Breast epithelium (tissue), 4 donors: ENCODE measurements around the gene AMOTL1. TPM values are rescaled to one million over a fixed set of nuclear protein-coding genes. Genes with fewer than 3 reads are reported as not detected.
A peak's percentile ranks its signal among the peaks of the same experiment; 100 is the strongest.

Experiments
- DNase-seq, 2 donors: peaks; one replicate each; pipeline ENCODE4 v3.0.0-alpha.2; 2019; ENCODE audit warnings: low spot score in 2 of 2
- H3K27ac ChIP-seq, 2 donors: fragments of 200-600 bp; sonication (generic) in 1 of 2; one replicate each; pipeline ENCODE4 v1.5.1; 2016 to 2019; ENCODE audit warnings: mild to moderate bottlenecking in 1 of 2
- H3K27me3 ChIP-seq, 2 donors: fragments of 200-600 bp; sonication (generic) in 1 of 2; one replicate each; pipeline versions ENCODE4 v1.5.1 to v1.6.0; 2017 to 2019; ENCODE audit warnings: control low read depth in 1 of 2, mild to moderate bottlenecking in 1 of 2
- H3K36me3 ChIP-seq: fragments of 200-600 bp; one replicate; pipeline ENCODE4 v1.5.1; 2019
- H3K4me1 ChIP-seq, 2 donors: fragments of 200-600 bp; sonication (generic); one replicate each; pipeline ENCODE4 v1.5.1; 2016 to 2019; ENCODE audit warnings: control low read depth in 1 of 2
- H3K4me3 ChIP-seq, 3 donors: fragments of 200-600 bp; sonication (generic); 1 replicate in 2 of 3; 2 replicates in 1 of 3; pipeline ENCODE4 v1.5.1; 2016 to 2019; ENCODE audit warnings: mild to moderate bottlenecking in 3 of 3, moderate library complexity in 2 of 3
- H3K9me3 ChIP-seq, 2 donors: fragments of 200-600 bp; sonication (generic) in 1 of 2; one replicate each; pipeline ENCODE4 v1.5.1; 2016 to 2019; ENCODE audit warnings: control low read depth in 1 of 2
- CTCF ChIP-seq, 3 donors: fragments of 450-650 bp; IDR thresholded peaks; one replicate each; pipeline ENCODE4 v1.5.1; 2016 to 2017; ENCODE audit warnings: antibody characterized with exemption in 3 of 3, mild to moderate bottlenecking in 3 of 3, moderate library complexity in 3 of 3
- POLR2A ChIP-seq: fragments of 450-650 bp; IDR thresholded peaks from one replicate; pipeline ENCODE4 v1.6.1; 2016; ENCODE audit warnings: antibody characterized with exemption, mild to moderate bottlenecking, moderate library complexity
- POLR2AphosphoS5 ChIP-seq, 3 donors: sonication (generic); formaldehyde crosslinking; IDR thresholded peaks; one replicate each; pipeline ENCODE4 v1.6.1; 2017; ENCODE audit warnings: antibody characterized with exemption in 3 of 3
- intact Hi-C: fragments of 100-400 bp; cut with DNase I; formaldehyde crosslinking; loops from one replicate; pipeline ENCODE4 v1.15.1; 2023; ENCODE audit warnings: low total_unique reads
- total RNA-seq, 3 donors: library from RNA; depleted of rRNA; stranded (reverse); fragments of >200 nt; gene quantifications; one replicate each; pipeline ENCODE4 v1.1.0, GENCODE V29; 2016

Gene AMOTL1
- total RNA-seq, 3 donors from 2014 or later: 35.5 to 41.4 (median 39.0) TPM

GRCh38 chr11:94869186-94869585 is 101.0 kb downstream of the AMOTL1 start:
- no peaks in the 10 kb centered on the region for H3K36me3 ChIP-seq
- TF ChIP-seq POLR2A (no peak), POLR2AphosphoS5 (IDR thresholded peaks at IDR 0.05) (no peak), CTCF (IDR thresholded peaks at IDR 0.05) (no peak)

GRCh38 chr11:94870422-94870821 is 102.3 kb downstream of the AMOTL1 start:
- H3K27ac ChIP-seq: no peak overlapping the region
- H3K4me3 ChIP-seq: no peak overlapping the region
- TF ChIP-seq POLR2A (no peak), POLR2AphosphoS5 (IDR thresholded peaks at IDR 0.05) (no peak), CTCF (IDR thresholded peaks at IDR 0.05) (no peak)
- intact Hi-C loops: no loop called here
- H3K27me3 ChIP-seq: no peaks in the 10 kb centered on the region
- no peak for DNase-seq
- no peaks in the 10 kb centered on the region for H3K9me3 ChIP-seq
- H3K36me3 ChIP-seq: no peaks in the 10 kb centered on the region
- H3K4me1 ChIP-seq: no peaks in the 10 kb centered on the region

More at GRCh38 chr11:94869186-94869585, 101.0 kb downstream of the AMOTL1 start:
- Histone ChIP-seq H3K4me1 (no peaks in the 10 kb centered on the region), H3K9me3 (no peaks in the 10 kb centered on the region), H3K27ac (no peak overlapping the region), H3K4me3 (no peak overlapping the region), H3K27me3 (no peaks in the 10 kb centered on the region)
- intact Hi-C loops: no loop called here
- no peak for DNase-seq

DNA sequence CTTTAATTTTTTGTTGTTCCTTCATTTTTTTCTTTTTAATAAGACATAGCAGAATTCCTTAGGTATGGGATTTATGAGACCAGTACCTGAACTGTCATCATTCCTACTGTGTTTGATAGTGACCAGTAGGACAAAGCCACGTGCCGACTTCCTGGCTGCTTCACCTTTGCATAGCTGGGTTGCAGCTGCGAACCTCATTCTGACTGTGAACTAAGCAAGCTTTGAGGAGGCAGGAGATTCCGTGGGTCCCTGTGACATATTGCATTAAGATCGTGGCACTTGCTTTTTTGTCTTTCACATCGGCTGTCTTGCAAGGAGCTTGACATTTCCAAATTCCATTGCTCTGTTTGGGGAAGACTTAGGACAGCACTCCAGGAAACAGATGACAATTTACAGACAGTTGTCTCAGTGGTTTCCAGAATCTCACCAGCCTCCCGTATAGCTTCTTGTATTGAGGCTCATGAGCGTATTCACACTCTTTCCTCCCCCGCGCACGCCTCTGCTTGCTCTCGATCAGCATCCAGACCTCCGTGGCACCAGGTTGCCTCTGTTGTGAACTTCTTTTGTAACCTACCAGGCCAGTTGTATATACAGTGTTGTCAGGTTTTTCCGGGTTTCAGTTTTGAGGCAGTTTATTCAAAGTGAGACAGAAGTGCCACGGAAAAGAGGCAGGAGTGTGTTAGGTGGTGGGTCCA is 103.5 kb downstream of the AMOTL1 start:
- H3K27ac ChIP-seq: no peak overlapping the region
- H3K36me3 ChIP-seq: no peaks in the 10 kb centered on the region

GRCh38 chr11:94873916-94874540 is 105.9 kb downstream of the AMOTL1 start:
- TF ChIP-seq CTCF (IDR thresholded peaks at IDR 0.05) (no peak), POLR2A (no peak), POLR2AphosphoS5 (IDR thresholded peaks at IDR 0.05) (no peak)
- Histone ChIP-seq H3K27ac (no peak overlapping the region), H3K36me3 (no peaks in the 10 kb centered on the region)

More for the DNA sequence above, 103.5 kb downstream of the AMOTL1 start:
- Histone ChIP-seq H3K4me1 (no peaks in the 10 kb centered on the region), H3K9me3 (no peaks in the 10 kb centered on the region), H3K27me3 (no peaks in the 10 kb centered on the region), H3K4me3 (no peak overlapping the region)
- DNase-seq: no peak
- TF ChIP-seq POLR2AphosphoS5 (IDR thresholded peaks at IDR 0.05): no peak
- TF ChIP-seq CTCF (IDR thresholded peaks at IDR 0.05): no peak
- no peak for TF ChIP-seq POLR2A
- intact Hi-C loops: no loop called here

DNA sequence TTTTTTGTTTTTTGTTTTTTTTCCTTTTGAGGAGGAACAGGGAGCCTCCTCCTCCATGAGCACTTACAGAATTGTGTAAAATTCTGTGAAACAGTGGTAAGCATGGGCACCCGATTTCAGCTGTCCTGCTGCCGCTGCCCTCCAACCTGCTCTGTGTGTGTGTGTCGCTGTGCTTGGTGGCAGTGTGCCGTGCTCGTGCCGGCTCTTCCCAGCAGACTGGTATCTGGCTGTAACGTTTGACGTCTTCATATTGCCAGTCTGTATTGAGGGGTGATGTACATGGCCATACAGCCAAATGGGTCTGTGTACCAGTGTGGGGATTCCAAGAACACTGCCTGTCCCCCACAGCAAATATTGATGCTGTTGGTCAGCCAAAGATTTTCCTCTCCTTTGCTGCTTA is 108.1 kb downstream of the AMOTL1 start:
- no peak for DNase-seq
- Histone ChIP-seq H3K36me3 (no peaks in the 10 kb centered on the region), H3K4me1 (peaks cover 0 to 4% of the 10 kb centered on the region in 2 donors), H3K27me3 (no peaks in the 10 kb centered on the region), H3K4me3 (no peak overlapping the region), H3K27ac (peak overlapping the region; percentile 56 to 74), H3K9me3 (no peaks in the 10 kb centered on the region)
- intact Hi-C loops: no loop called here
- TF ChIP-seq CTCF (IDR thresholded peaks at IDR 0.05) (no peak), POLR2AphosphoS5 (IDR thresholded peaks at IDR 0.05) (no peak), POLR2A (no peak)

More at GRCh38 chr11:94873916-94874540, 105.9 kb downstream of the AMOTL1 start:
- Histone ChIP-seq H3K9me3 (no peaks in the 10 kb centered on the region), H3K27me3 (no peaks in the 10 kb centered on the region), H3K4me1 (peaks cover 0 to 4% of the 10 kb centered on the region in 2 donors), H3K4me3 (no peak overlapping the region)
- intact Hi-C loops: no loop called here
- DNase-seq: no peak
